ENCODE data around the gene RUFY4.
"Not testable (repeated sequence)": the region's sequence is repeated elsewhere in the genome, so short reads cannot be mapped to it uniquely, and the experiment has no call there.

RUFY4 gene

DNA sequence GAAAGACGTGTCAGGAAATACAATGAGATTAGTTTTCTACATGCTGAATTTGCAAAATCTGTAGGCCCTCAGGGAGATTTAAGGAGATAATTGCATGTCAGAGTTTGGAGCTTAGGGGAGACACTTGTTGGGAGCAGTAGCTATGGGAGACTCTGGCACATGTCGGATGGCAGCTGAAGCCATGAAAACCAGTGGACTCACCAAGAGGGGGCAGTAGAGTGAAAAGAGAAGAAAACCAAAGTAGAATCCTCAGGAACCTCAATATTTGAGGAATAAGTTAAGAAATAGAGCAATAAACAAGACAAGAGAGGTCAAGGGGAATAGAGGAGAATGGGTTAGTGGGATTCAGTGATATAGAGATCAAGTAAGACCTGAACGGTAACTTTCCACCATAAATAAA is 24.8 kb downstream of the RUFY4 start:
- no peak for DNase-seq

DNA sequence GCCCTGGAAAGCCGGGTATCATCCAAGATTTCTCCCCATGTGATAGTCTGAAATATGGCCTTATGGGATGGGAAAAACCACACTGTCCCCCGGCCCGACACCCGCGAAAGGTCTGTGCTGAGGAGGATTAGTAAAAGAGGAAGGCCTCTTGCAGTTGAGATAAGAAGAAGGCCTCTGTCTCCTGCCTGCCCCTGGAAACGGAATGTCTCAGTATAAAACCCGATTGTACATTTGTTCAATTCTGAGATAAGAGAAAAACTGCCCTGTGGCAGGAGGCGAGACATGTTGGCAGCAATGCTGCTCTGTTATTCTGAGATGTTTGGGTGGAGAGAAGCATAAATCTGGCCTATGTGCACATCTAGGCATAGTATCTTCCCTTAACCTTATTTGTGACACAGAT is 26.8 kb downstream of the RUFY4 start:
- no peak for DNase-seq

DNA sequence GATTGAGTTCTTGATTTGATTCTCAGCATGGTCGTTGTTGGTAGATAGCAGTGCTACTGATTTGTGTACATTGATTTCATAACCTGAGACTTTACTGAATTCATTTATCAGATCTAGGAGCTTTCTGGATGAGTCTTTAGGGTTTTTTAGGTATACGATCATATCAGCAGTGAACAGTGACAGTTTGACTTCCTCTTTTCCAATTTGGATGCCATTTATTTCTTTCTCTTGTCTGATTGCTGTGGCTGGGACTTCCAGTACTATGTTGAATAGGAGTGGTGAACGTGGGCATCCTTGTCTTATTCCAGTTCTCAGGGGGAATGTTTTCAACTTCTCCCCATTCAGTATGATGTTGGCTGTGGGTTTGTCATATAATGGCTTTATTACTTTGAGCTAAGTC is 28.9 kb downstream of the RUFY4 start:
- DNase-seq, result no peak

DNA sequence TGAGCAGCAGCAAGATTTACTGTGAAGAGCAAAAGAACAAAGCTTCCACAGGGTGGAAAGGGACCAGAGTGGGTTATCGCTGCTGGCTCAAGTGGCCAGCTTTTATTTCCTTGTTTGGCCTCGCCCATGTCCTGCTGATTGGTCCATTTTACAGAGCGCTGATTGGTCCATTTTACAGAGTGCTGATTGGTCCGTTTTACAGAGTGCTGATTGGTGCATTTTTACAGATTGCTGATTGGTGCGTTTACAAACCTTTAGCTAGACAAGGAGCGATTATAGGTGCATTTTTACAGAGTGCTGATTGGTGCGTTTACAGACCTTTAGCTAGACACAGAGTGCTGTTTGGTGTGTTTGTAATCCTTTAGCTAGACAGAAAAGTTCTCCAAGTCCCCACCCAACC is 39.8 kb downstream of the RUFY4 start:
- not testable (repeated sequence) for DNase-seq

DNA sequence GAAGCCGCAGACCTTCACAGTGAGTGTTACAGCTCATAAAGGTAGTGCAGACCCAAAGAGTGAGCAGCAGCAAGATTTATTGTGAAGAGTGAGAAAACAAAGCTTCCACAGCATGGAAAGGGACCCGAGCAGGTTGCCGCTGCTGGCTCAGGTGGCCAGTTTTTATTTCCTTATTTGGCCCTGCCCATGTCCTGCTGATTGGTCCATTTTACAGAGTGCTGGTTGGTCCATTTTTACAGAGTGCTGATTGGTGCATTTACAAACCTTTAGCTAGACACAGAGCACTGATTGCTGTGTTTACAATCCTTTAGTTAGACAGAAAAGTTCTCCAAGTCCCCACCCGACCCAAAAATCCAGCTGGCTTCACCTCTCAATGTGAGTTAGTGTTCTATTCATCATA is 52.7 kb downstream of the RUFY4 start:
- not testable (repeated sequence) for DNase-seq

DNA sequence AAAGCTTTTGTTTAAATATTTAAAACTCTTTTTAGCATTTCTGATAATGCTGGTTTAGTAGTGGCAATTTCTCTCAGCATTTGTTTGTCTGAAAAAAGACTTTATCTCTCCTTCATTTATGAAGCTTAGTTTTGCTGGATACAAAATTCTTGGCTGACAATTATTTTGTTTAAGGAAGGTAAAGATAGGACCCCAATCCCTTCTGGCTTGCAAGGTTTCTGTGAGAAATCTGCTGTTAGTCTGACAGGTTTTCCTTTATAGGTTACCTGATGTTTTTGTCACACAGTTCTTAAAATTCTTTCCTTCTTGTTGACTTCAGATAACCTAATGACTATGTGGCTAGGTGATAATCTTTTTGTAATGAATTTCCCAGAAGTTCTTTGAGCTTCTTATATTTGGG is 53.2 kb downstream of the RUFY4 start:
- not testable (repeated sequence) for DNase-seq

DNA sequence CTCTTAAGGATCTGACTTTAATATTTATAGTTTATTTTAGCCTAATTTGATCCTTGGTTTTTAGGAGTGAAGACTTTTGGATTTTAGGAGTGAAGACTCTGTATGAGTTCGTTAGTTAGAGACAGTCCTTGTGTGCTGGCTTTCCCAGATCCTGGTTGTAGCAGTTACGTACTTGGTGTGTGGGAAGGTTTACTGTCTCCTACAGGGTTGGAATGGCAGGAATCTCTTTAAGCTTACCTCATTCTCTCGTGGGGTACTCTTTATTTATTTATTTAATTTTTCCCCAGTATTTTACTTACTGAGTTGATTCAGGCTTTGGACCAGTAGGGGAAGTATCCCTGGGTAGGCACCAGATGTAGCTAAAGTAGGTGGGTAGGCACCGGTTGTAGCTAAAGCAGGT is 54.9 kb downstream of the RUFY4 start:
- no peak for DNase-seq

DNA sequence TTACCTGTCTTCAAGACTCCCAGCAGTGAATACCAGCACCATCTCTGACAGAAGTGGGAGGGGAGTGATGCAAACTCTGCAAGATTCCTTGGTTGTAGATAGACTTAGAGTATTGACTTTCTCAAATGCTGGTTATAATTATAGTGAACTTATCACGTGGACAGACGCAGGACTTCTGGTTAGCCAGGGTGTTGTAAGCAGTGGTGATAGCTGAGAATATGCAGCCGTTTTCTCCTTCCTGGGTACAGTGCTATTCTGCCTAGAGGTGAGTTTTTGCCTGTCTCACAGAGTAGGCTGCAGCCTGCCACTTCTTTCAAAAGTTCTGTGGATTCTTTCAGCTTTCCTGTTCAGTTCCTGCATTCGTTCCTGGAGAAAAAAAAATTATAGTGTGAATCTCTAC is 56.0 kb downstream of the RUFY4 start:
- DNase-seq, result no peak

DNA sequence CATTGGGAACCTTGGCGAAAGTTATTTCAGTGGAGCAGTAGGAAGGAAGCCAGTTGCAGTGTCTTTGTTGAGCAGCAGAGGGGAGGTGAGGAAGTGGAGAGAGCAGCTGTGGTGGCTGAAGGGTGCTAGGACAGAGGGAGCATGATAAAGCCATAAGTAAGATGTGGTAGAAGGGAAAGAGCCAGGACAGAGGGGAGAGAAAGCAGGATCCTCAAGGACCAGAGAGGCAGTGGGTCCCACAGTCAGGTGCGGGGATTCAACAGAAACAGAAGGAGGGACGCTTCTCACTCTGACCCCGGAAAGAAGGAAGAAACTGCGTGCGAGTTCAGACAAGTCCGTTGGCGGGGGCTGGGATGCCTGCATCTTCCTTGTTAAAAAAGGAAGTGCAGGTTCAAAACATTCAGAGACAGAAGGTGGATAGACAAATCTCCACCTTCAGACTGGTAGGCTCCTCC is 56.6 kb downstream of the RUFY4 start, which contains the start of gene CXCR2:
TSS of gene CXCR2 (plus strand) at position 403 of the 455 bp plus-strand sequence. CDS start 8,774 bp downstream, outside the sequence.
- no peak for DNase-seq

DNA sequence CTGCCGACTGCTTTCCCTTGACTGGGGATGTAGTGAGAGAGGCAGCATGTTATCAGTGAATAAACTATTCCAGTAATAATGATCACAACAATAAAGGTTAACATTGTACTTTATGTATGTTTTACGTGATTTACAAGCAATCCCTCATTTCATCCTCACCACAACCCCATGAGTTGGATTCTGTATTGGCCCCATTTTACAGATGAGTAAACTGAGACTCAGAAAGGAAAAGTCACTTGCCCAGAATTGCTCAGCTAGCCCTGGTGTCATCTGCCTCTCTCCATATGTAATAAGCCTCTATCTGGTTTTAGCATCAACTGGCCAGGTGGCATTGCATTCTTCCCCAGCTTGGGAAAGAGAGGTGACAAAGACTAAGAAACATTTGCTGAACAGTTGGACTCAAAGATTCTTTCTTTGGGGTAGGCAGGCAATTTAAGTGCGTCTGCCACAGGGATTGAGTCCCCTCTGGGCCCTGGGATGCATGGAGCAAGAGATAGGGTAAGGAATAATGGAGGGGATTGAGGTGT is 58.9 kb downstream of the RUFY4 start:
- no peak for DNase-seq

DNA sequence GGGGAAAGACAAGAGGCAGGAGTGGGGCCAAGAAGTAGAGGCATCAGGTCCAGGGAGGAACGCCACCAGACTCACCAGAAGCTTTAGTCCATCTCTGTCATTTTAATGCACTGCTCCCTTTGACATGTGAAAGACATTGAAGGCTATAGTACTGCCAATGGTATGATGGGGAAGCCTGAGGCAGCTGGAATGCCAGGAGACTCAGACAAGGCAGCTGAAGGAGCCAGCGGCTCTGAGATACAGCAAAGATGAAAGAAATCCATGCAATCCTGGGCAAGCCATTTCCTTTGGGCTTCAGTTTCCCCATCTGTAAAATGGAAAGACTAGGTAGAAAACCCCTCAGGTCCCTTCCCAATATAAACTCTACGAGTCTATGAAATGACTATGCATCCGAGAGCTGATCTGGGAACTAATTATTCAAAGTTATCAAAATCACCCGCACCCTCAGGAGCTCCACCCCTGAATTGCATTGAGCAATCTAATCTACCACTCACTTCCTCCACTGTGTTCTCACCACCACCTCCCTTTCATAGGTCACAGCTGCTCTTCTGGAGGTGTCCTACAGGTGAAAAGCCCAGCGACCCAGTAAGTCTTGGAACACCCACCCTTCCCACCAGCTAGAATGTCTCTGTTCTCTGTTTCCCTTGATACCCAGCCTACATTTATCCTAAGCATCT is 59.9 kb downstream of the RUFY4 start:
- DNase-seq, result no peak

DNA sequence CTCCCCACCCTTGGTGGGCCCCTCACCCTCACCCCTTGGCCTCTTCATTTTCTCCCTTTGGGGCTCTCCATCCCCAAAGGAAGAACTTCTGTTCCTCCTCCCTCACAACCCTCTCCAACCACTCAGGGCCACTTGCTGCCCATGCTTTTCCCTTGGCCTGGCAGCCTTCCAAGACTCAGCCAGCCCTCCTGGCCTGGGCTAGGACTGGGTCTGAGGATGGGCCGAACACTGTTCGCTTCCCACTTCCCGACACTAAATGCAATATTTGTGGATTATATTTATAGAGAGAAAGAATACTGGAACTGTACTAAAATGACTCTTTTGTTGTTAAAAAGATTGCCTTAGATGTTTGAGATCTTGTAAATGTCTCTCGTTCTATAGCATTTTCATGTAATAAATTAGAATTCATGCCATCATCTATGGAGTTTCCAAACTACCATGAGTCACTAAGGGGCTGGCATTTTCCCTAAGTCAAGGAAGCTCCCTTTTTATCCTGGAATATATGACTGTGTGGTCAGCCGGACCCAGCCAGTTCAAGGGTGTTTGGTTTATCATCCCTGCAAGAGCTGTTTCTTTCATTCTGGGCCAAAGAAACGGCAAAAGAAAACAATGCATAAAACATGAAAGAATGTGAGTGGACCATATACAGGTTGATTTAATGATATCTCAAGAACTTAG is 60.5 kb downstream of the RUFY4 start:
- DNase-seq, result no peak

DNA sequence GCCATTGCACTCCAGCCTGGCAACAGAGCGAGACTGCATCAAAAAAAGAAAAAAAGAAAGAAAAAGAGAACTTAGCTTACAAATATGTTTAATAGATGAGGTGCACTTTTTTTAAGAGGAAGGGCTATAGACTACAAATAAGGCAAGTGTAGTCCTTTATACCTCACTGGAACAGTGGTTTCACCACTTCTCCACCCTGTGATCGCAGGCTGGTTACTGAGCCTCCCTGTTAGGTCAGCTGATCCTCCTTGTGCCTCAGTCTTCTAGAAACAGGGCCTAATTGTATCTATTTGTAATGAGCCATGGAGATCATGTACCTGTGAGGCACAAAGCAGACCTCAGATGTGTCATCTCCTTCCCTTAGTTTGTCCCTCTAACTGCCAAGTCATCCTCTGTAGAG is 61.3 kb downstream of the RUFY4 start:
- no peak for DNase-seq

DNA sequence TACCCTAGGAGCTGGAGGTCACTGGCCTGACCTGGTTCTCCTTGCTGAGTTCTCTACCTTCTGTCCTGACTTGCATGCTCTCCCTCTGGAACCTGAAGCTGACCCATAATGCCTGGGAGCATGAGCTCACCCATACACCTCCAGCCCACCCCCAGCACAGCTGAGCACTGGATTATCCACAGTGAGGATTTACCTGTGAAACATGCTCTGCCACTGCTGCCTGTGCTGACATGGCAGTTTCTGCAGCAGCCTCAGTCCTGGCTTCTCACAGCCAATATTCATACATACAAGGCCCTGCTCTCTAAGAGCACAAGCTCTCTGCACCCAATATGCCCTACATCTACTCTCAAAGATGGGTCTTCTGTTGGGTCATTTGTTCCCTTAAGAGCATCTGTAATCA is 61.8 kb downstream of the RUFY4 start:
- no peak for DNase-seq

DNA sequence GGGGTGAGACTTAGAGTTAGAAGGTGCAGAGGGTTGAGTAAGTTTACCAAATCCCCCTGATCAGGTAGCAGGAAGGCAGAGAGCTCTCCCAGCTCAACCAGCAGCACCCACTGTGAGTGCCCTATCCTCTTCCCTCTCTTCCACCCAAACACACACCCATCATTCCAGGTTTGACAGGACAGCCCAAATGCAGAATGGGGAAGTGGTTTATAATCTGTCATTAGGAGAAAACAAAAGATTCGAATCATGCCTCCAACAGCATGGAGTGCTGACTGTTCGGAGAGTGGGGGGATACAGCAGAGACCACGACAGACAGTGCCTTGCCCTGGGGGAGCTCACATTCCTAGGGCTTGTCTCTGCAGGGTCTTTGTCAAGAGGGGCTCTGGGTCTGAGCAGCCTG is 68.5 kb downstream of the RUFY4 start:
- no peak for DNase-seq

DNA sequence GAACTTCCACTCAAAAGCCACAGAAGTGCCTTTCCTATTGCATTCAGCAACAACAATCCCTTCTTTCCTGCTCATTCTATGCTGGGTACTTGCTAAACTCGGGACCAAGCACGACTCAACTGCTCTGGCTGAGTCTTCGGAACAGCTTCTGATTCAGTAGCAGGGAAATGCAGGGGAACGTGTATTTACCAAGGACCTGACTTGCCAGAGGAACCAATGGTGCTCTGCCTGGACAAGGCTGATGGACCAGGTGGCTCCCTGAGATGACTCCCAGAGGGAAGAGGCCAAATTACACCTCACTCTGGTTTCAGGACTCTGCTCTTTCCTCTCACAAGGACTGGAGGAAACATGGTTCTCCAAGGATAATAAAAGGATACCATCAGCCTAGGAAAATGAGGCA is 69.0 kb downstream of the RUFY4 start:
- DNase-seq, result no peak
